ENCODE measurements around the gene NRP1.
"Not testable (repeated sequence)": the region's sequence is repeated elsewhere in the genome, so short reads cannot be mapped to it uniquely, and the experiment has no call there.

Gene NRP1

DNA sequence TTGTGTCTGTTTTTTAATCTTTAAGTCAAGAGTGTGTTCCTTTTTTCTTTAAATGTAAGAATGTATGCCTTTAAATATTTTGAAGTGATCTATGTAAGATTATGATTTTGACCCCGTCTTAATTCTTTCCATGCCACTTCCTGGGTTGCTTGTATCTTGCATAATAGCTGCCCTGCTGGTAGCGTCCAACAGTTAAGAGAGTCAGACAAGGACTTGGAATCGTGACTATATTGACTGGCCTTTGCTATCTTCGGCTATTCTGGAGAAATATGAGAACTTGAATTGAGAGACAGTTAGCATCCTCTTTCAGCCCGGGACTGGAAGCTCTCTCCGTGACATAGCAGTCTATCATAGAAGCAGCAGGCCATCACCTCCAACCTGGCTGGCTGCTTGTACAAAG lies 13.0 kb downstream of the NRP1 start:
- DNase-seq (ENCODE audit: low read depth): no peak

DNA sequence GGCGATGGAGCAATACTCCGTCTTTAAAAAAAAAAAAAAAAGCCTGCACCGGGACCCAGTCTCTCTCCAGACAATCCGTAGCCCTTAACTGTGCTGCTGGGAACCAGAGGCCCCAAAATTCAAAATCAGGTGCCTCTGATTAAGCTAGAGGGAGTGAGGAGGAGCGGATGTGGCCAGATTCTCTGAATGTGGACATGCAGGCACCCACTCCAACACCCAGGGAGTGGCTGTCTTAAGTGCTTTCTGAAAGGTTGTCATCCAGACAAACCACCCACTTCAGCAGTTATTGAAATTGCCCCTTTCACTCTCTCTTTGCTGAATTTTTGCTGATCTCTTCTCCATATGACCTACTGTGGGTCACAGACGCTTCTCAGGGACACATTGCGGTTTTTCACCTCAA lies 14.2 kb downstream of the NRP1 start:
- no peak for DNase-seq (ENCODE audit: low read depth)

GRCh38 chr10:33315891-33316290 lies 18.6 kb downstream of the NRP1 start:
- no peak for DNase-seq (ENCODE audit: low read depth)

- no peak for DNase-seq (ENCODE audit: low read depth)
These were observed 19.5 kb downstream of the NRP1 start for GRCh38 chr10:33314811-33315561.

- no peak for DNase-seq (ENCODE audit: low read depth)
These were observed 22.8 kb downstream of the NRP1 start for GRCh38 chr10:33311640-33312039.

- DNase-seq (ENCODE audit: low read depth): no peak
These were observed 23.6 kb downstream of the NRP1 start for GRCh38 chr10:33310853-33311252.

DNA sequence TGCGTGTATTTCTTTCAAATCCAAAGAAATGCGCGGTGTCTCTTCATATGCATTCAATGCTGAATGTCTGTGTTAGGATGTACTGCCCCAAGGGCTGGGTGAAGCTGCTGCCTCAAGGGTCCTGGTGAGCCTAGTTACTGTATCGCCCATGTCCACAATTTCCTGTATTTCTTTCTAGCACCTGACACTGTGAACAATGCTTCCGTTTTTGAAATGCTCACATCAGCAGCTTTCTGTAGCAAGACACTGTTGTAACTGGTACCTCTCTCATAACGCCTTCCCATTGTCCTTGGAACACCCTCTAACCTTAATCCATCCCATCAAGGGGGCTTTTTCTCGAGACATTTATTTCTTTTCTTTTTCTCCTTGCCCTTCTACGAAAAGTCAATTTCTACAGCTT lies 25.1 kb downstream of the NRP1 start:
- DNase-seq (ENCODE audit: low read depth): no peak

DNA sequence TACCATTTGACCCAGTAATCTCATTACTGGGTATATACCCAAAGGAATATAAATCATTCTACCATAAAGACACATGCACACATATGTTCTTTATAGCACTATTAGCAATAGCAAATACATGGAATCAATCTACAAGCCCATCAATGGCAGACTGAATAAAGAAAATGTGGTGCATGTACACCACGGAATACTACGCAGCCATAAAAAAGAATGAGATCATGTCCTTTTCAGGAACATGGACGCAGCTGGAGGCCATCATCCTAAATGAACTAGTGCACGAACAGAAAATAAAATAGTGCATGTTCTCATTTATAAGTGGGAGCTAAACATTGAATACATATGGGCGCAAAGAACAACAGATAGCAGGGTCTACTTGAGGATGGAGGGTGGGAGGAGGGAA lies 26.6 kb downstream of the NRP1 start:
- DNase-seq (ENCODE audit: low read depth): no peak

GRCh38 chr10:33306701-33307519 lies 27.6 kb downstream of the NRP1 start:
- DNase-seq (ENCODE audit: low read depth): peak; percentile 71

DNA sequence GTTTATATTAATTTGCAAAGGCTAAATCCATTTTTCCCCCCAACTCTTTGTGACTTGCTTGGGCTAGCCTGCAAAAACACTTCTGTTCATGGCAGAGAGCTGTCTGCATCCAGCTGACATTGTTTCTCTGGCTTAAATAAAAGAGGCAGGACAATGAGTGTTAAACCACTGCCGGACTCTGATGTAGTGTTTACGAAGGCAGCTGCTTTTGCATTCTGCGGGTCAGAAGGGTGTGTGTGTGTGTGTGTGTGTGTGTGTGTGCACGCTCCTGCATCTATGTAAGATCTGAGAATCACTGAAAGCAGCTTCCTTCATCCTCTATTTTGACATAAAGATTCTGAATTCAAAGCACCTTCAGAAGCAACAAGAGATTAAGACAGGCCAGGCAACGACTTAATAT lies 28.3 kb downstream of the NRP1 start:
- no peak for DNase-seq (ENCODE audit: low read depth)

GRCh38 chr10:33304423-33305225 lies 29.8 kb downstream of the NRP1 start:
- DNase-seq (ENCODE audit: low read depth): peak; percentile 37

DNA sequence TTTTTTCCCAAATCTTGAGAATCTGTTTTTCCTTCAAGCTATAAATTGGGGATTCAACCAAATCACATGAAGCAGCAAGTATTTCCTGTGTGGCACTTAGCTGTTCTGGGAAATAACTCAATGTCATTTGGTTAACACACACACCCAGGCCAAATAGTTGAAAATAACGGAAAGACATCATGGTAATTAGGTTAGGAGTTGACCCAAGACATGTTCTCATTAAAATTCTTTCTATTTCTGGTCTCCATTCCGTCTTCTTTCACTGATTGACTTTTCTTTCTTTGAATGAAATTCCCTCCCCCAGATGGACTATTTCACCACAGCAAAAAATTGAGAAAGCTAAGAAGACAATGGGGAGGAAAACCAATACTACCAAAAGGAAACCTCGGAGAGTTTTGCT lies 30.5 kb downstream of the NRP1 start:
- peak; percentile 76 for DNase-seq (ENCODE audit: low read depth)

- DNase-seq (ENCODE audit: low read depth): no peak
These were observed 32.1 kb downstream of the NRP1 start for GRCh38 chr10:33302208-33302829.

- no peak for DNase-seq (ENCODE audit: low read depth)
These were observed 33.2 kb downstream of the NRP1 start for GRCh38 chr10:33301097-33301789.

DNA sequence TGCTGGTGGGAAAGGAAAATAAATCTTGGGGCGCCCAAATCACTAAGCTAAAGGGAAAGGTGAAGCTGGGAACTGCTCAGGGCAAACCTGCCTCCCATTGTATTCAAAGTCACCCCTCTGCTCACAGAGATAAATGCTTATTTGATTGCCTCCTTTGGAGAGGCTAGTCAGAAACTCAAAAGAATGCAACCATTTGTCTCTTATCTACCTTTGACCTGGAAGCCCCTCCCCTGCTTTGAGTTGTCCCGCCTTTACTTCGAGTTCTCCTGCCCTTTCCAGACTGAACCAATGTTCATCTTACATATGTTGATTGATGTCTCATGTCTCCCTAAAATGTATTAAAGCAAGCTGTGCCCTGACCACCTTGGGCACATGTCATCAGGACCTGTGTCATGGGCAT lies 33.9 kb downstream of the NRP1 start:
- DNase-seq (ENCODE audit: low read depth): not testable (repeated sequence)

GRCh38 chr10:33298893-33299292 lies 35.6 kb downstream of the NRP1 start:
- no peak for DNase-seq (ENCODE audit: low read depth)

- DNase-seq (ENCODE audit: low read depth): no peak
These were observed 36.4 kb downstream of the NRP1 start for GRCh38 chr10:33298110-33298509.

DNA sequence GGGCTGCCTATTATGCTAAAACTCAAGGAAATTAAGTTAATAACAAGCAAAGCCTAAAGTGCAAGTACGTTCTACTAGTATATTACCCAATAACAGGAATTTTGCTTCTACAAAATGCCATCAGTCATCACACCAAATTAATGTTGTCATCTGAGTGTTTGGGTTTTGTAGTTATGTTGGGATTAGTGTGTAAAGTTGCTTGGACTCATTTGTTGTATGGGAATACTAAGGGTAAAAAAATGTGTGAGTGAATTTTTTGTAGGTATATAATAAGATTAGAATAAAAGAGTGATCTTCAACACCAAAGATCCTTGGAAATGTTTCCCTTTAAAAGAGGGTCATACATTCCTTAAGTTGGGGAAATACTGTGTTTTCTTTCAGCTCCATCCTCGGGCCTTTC lies 38.6 kb downstream of the NRP1 start:
- peak; percentile 76 for DNase-seq (ENCODE audit: low read depth)

- DNase-seq (ENCODE audit: low read depth): peak; percentile 22
These were observed 40.8 kb downstream of the NRP1 start for GRCh38 chr10:33293531-33294170.

- DNase-seq (ENCODE audit: low read depth): peak; percentile 53
These were observed 41.4 kb downstream of the NRP1 start for GRCh38 chr10:33293076-33293475.

DNA sequence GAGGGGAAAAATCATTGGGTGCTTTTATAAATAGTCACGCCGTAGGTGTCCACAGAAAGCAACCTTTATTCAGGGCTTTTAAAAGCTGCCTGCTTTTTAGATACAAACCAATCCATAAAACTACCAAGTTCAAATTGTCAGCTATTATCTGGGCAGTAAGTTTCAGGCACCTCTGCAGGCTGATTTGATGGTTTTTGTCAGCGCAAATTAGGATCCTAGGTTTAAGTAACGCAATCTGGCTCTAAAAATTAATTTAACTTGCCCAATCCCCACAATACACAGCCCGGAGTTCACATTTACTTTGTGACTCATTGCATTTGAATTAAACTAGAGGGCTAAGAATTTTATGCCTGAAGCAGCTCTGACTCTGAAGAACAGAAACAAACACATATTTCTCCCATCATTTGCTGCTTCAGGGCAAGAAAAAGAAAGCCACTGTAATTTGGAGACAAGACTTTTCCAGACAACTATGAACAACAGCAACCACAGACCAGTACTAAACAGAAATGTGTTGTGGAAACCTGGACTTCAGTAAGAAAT lies 43.3 kb downstream of the NRP1 start:
- DNase-seq (ENCODE audit: low read depth): peak; percentile 97

Measured in EH (cell line).